Osteoblast (primary cell): ENCODE data around the gene HEPACAM2. TPM values are rescaled to one million over a fixed set of nuclear protein-coding genes. Genes with fewer than 3 reads are reported as not detected.

Experiments used
- DNase-seq: peaks from one replicate; pipeline ENCODE4 v3.0.0; 2011; ENCODE audit warnings: low spot score, mixed read lengths; ENCODE audit not compliant: insufficient read length; ENCODE audit errors: missing footprints
- H2AFZ ChIP-seq: 2 replicates; pipeline ENCODE4 v1.6.0; 2011; ENCODE audit warnings: mild to moderate bottlenecking, low read length
- H3K27ac ChIP-seq: 2 replicates; pipeline ENCODE4 v1.5.1; 2011; ENCODE audit warnings: mild to moderate bottlenecking, low read depth, low read length, moderate library complexity
- H3K27me3 ChIP-seq: 2 replicates; pipeline ENCODE4 v1.6.0; 2012; ENCODE audit warnings: mild to moderate bottlenecking, control low read depth, inconsistent platforms, low read length, moderate library complexity; ENCODE audit not compliant: insufficient read depth
- H3K36me3 ChIP-seq: 2 replicates; pipeline ENCODE4 v1.5.1; 2011; ENCODE audit warnings: mild to moderate bottlenecking, low read length, control low read depth, moderate library complexity; ENCODE audit not compliant: insufficient read depth
- H3K4me1 ChIP-seq: 2 replicates; pipeline ENCODE4 v1.5.1; 2011; ENCODE audit warnings: mild to moderate bottlenecking, low read length, control low read depth, moderate library complexity; ENCODE audit not compliant: insufficient read depth
- H3K4me2 ChIP-seq: 2 replicates; pipeline ENCODE4 v1.6.0; 2011; ENCODE audit warnings: mild to moderate bottlenecking, low read length; ENCODE audit not compliant: insufficient read depth
- H3K4me3 ChIP-seq: fragments of 200-600 bp; sonication (generic); 3 replicates; pipeline ENCODE4 v1.5.1; 2012; ENCODE audit warnings: mild to moderate bottlenecking, low read length, inconsistent platforms; ENCODE audit not compliant: insufficient read depth
- H3K79me2 ChIP-seq: 2 replicates; pipeline ENCODE4 v1.6.0; 2012; ENCODE audit warnings: mild to moderate bottlenecking, low read length, control low read depth, inconsistent platforms; ENCODE audit not compliant: insufficient read depth
- H3K9me3 ChIP-seq: 2 replicates; pipeline ENCODE4 v1.5.1; 2011; ENCODE audit warnings: low read depth, low read length, control low read depth
- H4K20me1 ChIP-seq: 2 replicates; pipeline ENCODE4 v1.6.0; 2012; ENCODE audit warnings: mild to moderate bottlenecking, low read length, control low read depth; ENCODE audit not compliant: insufficient read depth
- CTCF ChIP-seq: IDR thresholded peaks from 2 replicates; pipeline ENCODE4 v1.5.1; 2011; ENCODE audit warnings: mild to moderate bottlenecking, low read depth, low read length, moderate library complexity; ENCODE audit errors: extremely low read depth
- total RNA-seq: library from RNA; depleted of rRNA; stranded (reverse); fragments of >200 nt; gene quantifications from 2 replicates; pipeline ENCODE4 v1.2.3, GENCODE V29; 2012

HEPACAM2 gene
- total RNA-seq, 1 donor: under 0.01 TPM

GRCh38 chr7:93160410-93160809, 65.9 kb downstream of the HEPACAM2 start:
- H2AFZ ChIP-seq: no peak overlapping the region
- no peaks in the 10 kb centered on the region for H3K27me3 ChIP-seq
- H3K9me3 ChIP-seq: peaks cover 4% of the 10 kb centered on the region
- H3K4me1 ChIP-seq: no peaks in the 10 kb centered on the region
- H3K79me2 ChIP-seq: no peaks in the 10 kb centered on the region
- no peaks in the 10 kb centered on the region for H4K20me1 ChIP-seq
- TF ChIP-seq CTCF: no peak
- H3K27ac ChIP-seq: no peak overlapping the region
- H3K4me2 ChIP-seq: no peak overlapping the region
- no peaks in the 10 kb centered on the region for H3K36me3 ChIP-seq
- no peak for DNase-seq
- no peak overlapping the region for H3K4me3 ChIP-seq

- Histone ChIP-seq H3K79me2 (no peaks in the 10 kb centered on the region), H2AFZ (no peak overlapping the region), H3K27ac (peak overlapping the region; percentile 17), H3K27me3 (no peaks in the 10 kb centered on the region), H3K4me2 (no peak overlapping the region), H4K20me1 (no peaks in the 10 kb centered on the region), H3K36me3 (no peaks in the 10 kb centered on the region), H3K4me3 (no peak overlapping the region), H3K9me3 (peaks cover 4% of the 10 kb centered on the region), H3K4me1 (no peaks in the 10 kb centered on the region)
- TF ChIP-seq CTCF: no peak
- DNase-seq: no peak
These were observed 66.8 kb downstream of the HEPACAM2 start for GRCh38 chr7:93159490-93159889.

- peak; percentile 41 for DNase-seq
- TF ChIP-seq CTCF: no peak
- Histone ChIP-seq H3K36me3 (no peaks in the 10 kb centered on the region), H3K4me3 (peak overlapping the region; percentile 21), H3K79me2 (no peaks in the 10 kb centered on the region), H3K4me1 (no peaks in the 10 kb centered on the region), H4K20me1 (no peaks in the 10 kb centered on the region), H3K4me2 (no peak overlapping the region), H3K27ac (no peak overlapping the region), H3K9me3 (peaks cover 4% of the 10 kb centered on the region), H3K27me3 (no peaks in the 10 kb centered on the region), H2AFZ (no peak overlapping the region)
These were observed 69.4 kb downstream of the HEPACAM2 start for GRCh38 chr7:93156884-93157283.

GRCh38 chr7:93150200-93150835, 76.0 kb downstream of the HEPACAM2 start:
- Histone ChIP-seq H3K4me1 (peaks cover 19% of the 10 kb centered on the region), H4K20me1 (no peaks in the 10 kb centered on the region), H3K36me3 (no peaks in the 10 kb centered on the region), H3K27me3 (no peaks in the 10 kb centered on the region), H3K4me2 (peak overlapping the region; percentile 38), H3K79me2 (peaks cover 2% of the 10 kb centered on the region), H3K4me3 (no peak overlapping the region), H2AFZ (no peak overlapping the region), H3K9me3 (no peaks in the 10 kb centered on the region), H3K27ac (peak overlapping the region; percentile 36)
- no peak for TF ChIP-seq CTCF
- DNase-seq: no peak
